Measurements from ENCODE around the gene TIAL1.
"Not testable (repeated sequence)": the region's sequence is repeated elsewhere in the genome, so short reads cannot be mapped to it uniquely, and the experiment has no call there.

The TIAL1 gene

GRCh38 chr10:119596537-119597404, at the start of gene TIAL1:
Gene TIAL1 (minus strand): TSS chr10:119596964. CDS start chr10:119596465, 499 bp downstream.
- DNase-seq: peak; percentile 97

- DNase-seq: no peak
Measured at GRCh38 chr10:119644994-119645393, 48.2 kb upstream of the TIAL1 start.

GRCh38 chr10:119644205-119644814, 47.5 kb upstream of the TIAL1 start:
- no peak for DNase-seq

- DNase-seq: no peak
Measured at GRCh38 chr10:119643306-119644204, 46.8 kb upstream of the TIAL1 start.

GRCh38 chr10:119642556-119643111, 45.9 kb upstream of the TIAL1 start:
- no peak for DNase-seq

GRCh38 chr10:119640875-119641526, 44.2 kb upstream of the TIAL1 start:
- no peak for DNase-seq

GRCh38 chr10:119640384-119640783, 43.6 kb upstream of the TIAL1 start:
- no peak for DNase-seq

- DNase-seq: no peak
Measured at GRCh38 chr10:119638982-119639381, 42.2 kb upstream of the TIAL1 start.

- DNase-seq: no peak
Measured at GRCh38 chr10:119637631-119638030, 40.9 kb upstream of the TIAL1 start.

GRCh38 chr10:119634219-119634544, 37.4 kb upstream of the TIAL1 start:
- no peak for DNase-seq

GRCh38 chr10:119633538-119634218, 36.9 kb upstream of the TIAL1 start:
- no peak for DNase-seq

GRCh38 chr10:119630300-119630699, 33.5 kb upstream of the TIAL1 start:
- DNase-seq: no peak

GRCh38 chr10:119625570-119626280, 29.0 kb upstream of the TIAL1 start:
- no peak for DNase-seq

GRCh38 chr10:119621078-119621384, 24.3 kb upstream of the TIAL1 start:
- no peak for DNase-seq

- no peak for DNase-seq
Measured at GRCh38 chr10:119620241-119621077, 23.7 kb upstream of the TIAL1 start.

GRCh38 chr10:119619811-119620210, 23.0 kb upstream of the TIAL1 start:
- DNase-seq: not testable (repeated sequence)

GRCh38 chr10:119619215-119619614, 22.5 kb upstream of the TIAL1 start:
- DNase-seq: no peak

GRCh38 chr10:119616882-119617570, 20.3 kb upstream of the TIAL1 start:
- no peak for DNase-seq

GRCh38 chr10:119614686-119615085, 17.9 kb upstream of the TIAL1 start:
- no peak for DNase-seq

GRCh38 chr10:119613741-119614140, 17.0 kb upstream of the TIAL1 start:
- no peak for DNase-seq

All from NCI-H2227 treated with DMSO at 0.1 percent for 48 hours (cell line).